GM19025 (cell line): ENCODE data around the gene MYOD1.
A peak's percentile ranks its signal among the peaks of the same experiment; 100 is the strongest.

Source experiments
- ATAC-seq: cut with Tn5 transposase; IDR thresholded peaks from one replicate; pipeline ENCODE4 v1.9.1; 2021; ENCODE audit warnings: mild to moderate bottlenecking, low read depth, moderate library complexity; ENCODE audit not compliant: unreplicated experiment

Gene MYOD1

GRCh38 chr11:17748044-17748443 lies 28.7 kb downstream of the MYOD1 start:
- ATAC-seq, result no peak

- ATAC-seq, result no peak
Measured at GRCh38 chr11:17748761-17749721, 29.7 kb downstream of the MYOD1 start.

GRCh38 chr11:17750013-17750800 lies 30.8 kb downstream of the MYOD1 start:
- ATAC-seq, result no peak

GRCh38 chr11:17750801-17751165 lies 31.4 kb downstream of the MYOD1 start:
- no peak for ATAC-seq

- no peak for ATAC-seq
Measured at GRCh38 chr11:17751558-17751957, 32.2 kb downstream of the MYOD1 start.

- ATAC-seq, result no peak
Measured at GRCh38 chr11:17752144-17752543, 32.8 kb downstream of the MYOD1 start.

GRCh38 chr11:17753153-17753552 lies 33.8 kb downstream of the MYOD1 start:
- no peak for ATAC-seq

- no peak for ATAC-seq
Measured at GRCh38 chr11:17753641-17754040, 34.3 kb downstream of the MYOD1 start.

- ATAC-seq, result no peak
Measured at GRCh38 chr11:17755891-17756290, 36.5 kb downstream of the MYOD1 start.

- peak; percentile 52 for ATAC-seq
Measured at GRCh38 chr11:17760102-17761029, 41.0 kb downstream of the MYOD1 start.

- peak; percentile 51 for ATAC-seq
Measured at GRCh38 chr11:17762309-17762974, 43.1 kb downstream of the MYOD1 start.

GRCh38 chr11:17763244-17763643 lies 43.9 kb downstream of the MYOD1 start:
- ATAC-seq, result no peak

- ATAC-seq, result no peak
Measured at GRCh38 chr11:17763703-17764102, 44.3 kb downstream of the MYOD1 start.

GRCh38 chr11:17764446-17765218 lies 45.3 kb downstream of the MYOD1 start:
- ATAC-seq, result no peak

- no peak for ATAC-seq
Measured at GRCh38 chr11:17765356-17766072, 46.1 kb downstream of the MYOD1 start.

GRCh38 chr11:17766073-17766359 lies 46.6 kb downstream of the MYOD1 start:
- ATAC-seq, result no peak

- no peak for ATAC-seq
Measured at GRCh38 chr11:17766590-17766989, 47.2 kb downstream of the MYOD1 start.

- no peak for ATAC-seq
Measured at GRCh38 chr11:17767301-17767885, 48.0 kb downstream of the MYOD1 start.
